ENCODE measurements around the gene SLC25A12. TPM values are rescaled to one million over a fixed set of nuclear protein-coding genes. Genes with fewer than 3 reads are reported as not detected.

SLC25A12 gene, protein sequence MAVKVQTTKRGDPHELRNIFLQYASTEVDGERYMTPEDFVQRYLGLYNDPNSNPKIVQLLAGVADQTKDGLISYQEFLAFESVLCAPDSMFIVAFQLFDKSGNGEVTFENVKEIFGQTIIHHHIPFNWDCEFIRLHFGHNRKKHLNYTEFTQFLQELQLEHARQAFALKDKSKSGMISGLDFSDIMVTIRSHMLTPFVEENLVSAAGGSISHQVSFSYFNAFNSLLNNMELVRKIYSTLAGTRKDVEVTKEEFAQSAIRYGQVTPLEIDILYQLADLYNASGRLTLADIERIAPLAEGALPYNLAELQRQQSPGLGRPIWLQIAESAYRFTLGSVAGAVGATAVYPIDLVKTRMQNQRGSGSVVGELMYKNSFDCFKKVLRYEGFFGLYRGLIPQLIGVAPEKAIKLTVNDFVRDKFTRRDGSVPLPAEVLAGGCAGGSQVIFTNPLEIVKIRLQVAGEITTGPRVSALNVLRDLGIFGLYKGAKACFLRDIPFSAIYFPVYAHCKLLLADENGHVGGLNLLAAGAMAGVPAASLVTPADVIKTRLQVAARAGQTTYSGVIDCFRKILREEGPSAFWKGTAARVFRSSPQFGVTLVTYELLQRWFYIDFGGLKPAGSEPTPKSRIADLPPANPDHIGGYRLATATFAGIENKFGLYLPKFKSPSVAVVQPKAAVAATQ
- 10 to 100 TPM; 15.1 to 17.0 TPM for total RNA-seq

DNA sequence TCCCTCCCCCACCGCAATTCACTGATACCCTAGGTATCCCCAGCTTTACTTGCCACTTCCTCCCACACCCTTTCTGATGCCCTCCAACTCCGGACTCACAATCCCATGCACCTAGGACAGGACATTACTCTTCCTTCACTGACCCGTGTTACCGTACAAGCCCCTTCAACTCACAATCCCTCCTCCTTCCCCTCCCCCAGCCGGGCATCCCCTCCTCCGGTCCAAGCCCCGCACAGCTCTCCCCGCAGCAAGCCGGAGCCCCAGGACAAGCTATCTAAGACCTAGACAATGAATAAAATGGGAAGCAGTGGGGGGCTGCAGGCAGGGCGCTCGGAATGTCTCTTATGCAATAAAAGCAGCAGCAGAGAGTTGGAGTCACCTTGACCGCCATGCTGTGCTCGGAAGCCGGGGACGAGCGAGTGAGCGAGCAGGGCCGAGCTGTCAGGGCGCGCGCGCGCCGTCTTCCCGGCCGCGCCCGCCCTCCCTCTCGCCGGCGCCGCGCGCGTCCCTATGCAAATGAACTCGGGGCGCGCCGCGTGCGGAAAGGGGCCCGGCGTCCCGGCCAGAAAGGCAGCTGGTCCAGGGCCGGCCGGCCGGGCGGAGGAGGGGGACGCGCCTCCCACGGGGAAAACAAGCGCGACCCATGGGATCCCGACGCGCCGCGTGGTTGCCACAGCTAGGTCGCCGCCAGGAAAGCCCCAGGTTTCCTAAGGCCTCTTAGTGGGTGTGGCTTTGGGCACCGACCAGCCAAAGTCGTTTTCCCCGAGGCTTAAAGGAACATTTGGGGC, at the start of gene SLC25A12:
Gene SLC25A12 (minus strand): TSS at position 421 of the 788 bp plus-strand sequence. CDS start 30 bp downstream, at position 391.
- Mint-ChIP-seq H3K36me3 (peaks cover 14% of the 10 kb centered on the region), H3K9me3 (no peaks in the 10 kb centered on the region), H3K27ac (peak within 1 kb of the TSS; percentile 91), H3K4me3 (peak within 1 kb of the TSS; percentile 96), H3K27me3 (peaks cover 3% of the 10 kb centered on the region), H3K4me1 (ENCODE audit: low read depth) (peaks cover 26% of the 10 kb centered on the region)
- intact Hi-C loops (cut with micrococcal nuclease) = loop anchor here (1.0 kb wide), 1 partner anchor 28 kb away; the partner anchor contains the start of gene HAT1
- ChIA-PET POLR2A (interaction anchor here (0.8 to 2.7 kb wide), 6 partner anchors 11 to 965 kb away, joined by 3 to 18 read pairs (median 4); partner anchors contain the start of genes GORASP2 and HAT1), CTCF (interaction anchor here (0.9 to 2.8 kb wide), 3 partner anchors 17 to 209 kb away, joined by 3 to 8 read pairs (median 3); partner anchors contain the start of genes DLX2 and HAT1)
- peak; percentile 83 for DNase-seq

DNA sequence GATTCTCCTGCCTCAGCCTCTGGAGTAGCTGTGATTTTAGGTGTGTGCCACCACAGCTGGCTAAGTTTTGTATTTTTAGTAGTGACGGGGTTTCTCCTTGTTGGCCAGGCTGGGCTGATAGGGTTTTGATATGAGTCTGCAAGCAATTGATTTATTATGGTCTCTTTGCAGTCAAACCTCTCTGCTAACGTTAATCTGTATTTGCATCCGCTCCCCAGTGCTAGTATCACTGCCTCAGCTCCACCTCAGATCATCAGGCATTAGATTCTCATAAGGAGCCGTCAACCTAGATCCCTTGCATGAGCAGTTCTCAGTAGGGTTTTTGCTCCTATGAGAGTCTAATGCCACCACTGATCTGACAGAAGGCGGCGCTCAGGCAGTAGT, 47.3 kb upstream of the SLC25A12 start:
- CTCF ChIA-PET = interaction anchor here (1.2 to 1.5 kb wide), 2 partner anchors 11 to 142 kb away, joined by 3 read pairs; no protein-coding TSS in a partner anchor
- no peaks in the 10 kb centered on the region for H3K9me3 Mint-ChIP-seq
- no peaks in the 10 kb centered on the region for H3K27me3 Mint-ChIP-seq
- intact Hi-C loops (cut with micrococcal nuclease) = no loop called here
- peaks cover 18% of the 10 kb centered on the region for H3K4me1 Mint-ChIP-seq (ENCODE audit: low read depth)
- H3K4me3 Mint-ChIP-seq = no peak overlapping the region
- peaks cover 18% of the 10 kb centered on the region for H3K36me3 Mint-ChIP-seq
- no peak overlapping the region for H3K27ac Mint-ChIP-seq
- DNase-seq = no peak
- POLR2A ChIA-PET = interaction anchor here (0.9 kb wide), 1 partner anchor 19 kb away, joined by 3 read pairs; the partner anchor contains the start of gene HAT1

DNA sequence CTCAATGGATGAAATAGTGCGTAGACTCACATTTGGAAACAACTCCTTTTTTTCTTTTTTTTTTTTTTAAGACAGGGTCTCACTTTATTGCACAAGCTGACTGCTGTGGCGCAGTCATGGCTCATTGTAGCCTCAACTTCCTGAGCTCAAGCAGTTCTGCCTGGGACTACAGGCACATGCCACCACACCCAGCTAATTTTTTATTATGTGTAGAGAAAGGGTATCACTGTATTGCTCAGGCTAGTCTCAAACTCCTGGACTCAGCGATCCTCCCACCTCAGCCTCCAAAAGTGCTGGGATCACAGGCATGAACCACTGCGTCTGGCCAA, 45.7 kb upstream of the SLC25A12 start:
- Mint-ChIP-seq H3K4me1 (ENCODE audit: low read depth) (peaks cover 24% of the 10 kb centered on the region), H3K4me3 (no peak overlapping the region), H3K27ac (no peak overlapping the region), H3K36me3 (peaks cover 20% of the 10 kb centered on the region), H3K9me3 (no peaks in the 10 kb centered on the region), H3K27me3 (no peaks in the 10 kb centered on the region)
- no peak for DNase-seq
- intact Hi-C loops (cut with micrococcal nuclease) = no loop called here
- ChIA-PET POLR2A (no interaction called here), CTCF (interaction anchor here (0.5 to 1.5 kb wide), 2 partner anchors 10 to 143 kb away, joined by 3 read pairs; no protein-coding TSS in a partner anchor)

DNA sequence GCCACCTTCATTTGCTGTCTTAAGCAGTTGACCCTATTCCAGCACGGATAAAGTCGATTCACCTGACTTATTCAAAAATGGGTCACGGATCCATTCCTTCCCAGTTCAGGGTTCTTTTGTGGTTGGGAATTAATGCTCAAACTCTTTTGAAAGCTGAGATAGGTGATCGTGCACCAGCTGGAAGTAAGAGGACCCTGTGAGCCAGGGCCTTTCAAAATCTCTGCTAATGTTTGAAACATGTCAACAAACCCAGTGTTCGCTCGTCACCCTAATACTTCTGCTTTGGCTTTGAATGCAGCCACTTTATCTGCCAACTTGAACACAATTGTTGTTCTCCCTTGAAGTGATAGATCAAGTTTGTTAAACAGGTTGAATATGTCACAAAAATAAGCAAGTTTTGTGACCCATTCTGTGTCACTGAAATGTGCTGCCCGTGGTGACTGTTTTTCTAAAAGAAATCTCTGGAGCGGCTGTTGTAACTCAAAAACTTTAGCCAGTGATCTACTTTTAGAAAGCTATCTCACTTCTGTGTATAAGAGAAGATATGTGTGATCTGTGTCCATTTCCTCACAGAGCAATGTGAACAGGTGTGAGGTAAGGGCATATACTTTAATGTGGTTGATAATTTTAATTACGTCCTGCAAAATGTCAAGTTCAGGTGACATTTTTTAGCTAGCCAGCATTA, 45.2 kb upstream of the SLC25A12 start:
- peaks cover 19% of the 10 kb centered on the region for H3K36me3 Mint-ChIP-seq
- no peak overlapping the region for H3K4me3 Mint-ChIP-seq
- no peaks in the 10 kb centered on the region for H3K27me3 Mint-ChIP-seq
- DNase-seq = no peak
- intact Hi-C loops (cut with micrococcal nuclease) = no loop called here
- POLR2A ChIA-PET = no interaction called here
- peaks cover 26% of the 10 kb centered on the region for H3K4me1 Mint-ChIP-seq (ENCODE audit: low read depth)
- H3K27ac Mint-ChIP-seq = no peak overlapping the region
- CTCF ChIA-PET = interaction anchor here (0.5 kb wide), 1 partner anchor 10 kb away, joined by 3 read pairs; no protein-coding TSS in a partner anchor
- no peaks in the 10 kb centered on the region for H3K9me3 Mint-ChIP-seq

DNA sequence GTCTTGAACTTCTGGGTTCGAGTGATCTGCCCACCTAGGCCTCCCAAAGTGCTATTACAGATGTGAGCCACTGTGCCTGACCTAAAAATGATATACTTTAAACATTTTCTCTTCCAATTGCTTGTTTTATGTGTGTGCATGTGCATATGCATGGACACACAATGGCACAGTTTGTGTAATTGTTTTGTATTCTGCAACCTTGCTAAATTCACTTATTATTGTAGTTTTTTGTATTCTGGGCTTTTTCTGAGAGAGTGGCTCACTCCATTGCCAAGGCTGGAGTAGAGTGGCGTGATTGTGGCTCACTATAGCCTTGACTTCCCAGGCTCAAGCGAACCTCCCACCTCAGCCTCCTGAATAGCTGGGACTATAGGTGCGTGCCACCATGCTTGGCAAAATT, 36.3 kb upstream of the SLC25A12 start:
- H3K27me3 Mint-ChIP-seq = no peaks in the 10 kb centered on the region
- H3K36me3 Mint-ChIP-seq = peaks cover 47% of the 10 kb centered on the region
- DNase-seq = no peak
- no peak overlapping the region for H3K4me3 Mint-ChIP-seq
- POLR2A ChIA-PET = no interaction called here
- peaks cover 48% of the 10 kb centered on the region for H3K4me1 Mint-ChIP-seq (ENCODE audit: low read depth)
- no peak overlapping the region for H3K27ac Mint-ChIP-seq
- intact Hi-C loops (cut with micrococcal nuclease) = no loop called here
- CTCF ChIA-PET = no interaction called here
- no peaks in the 10 kb centered on the region for H3K9me3 Mint-ChIP-seq

DNA sequence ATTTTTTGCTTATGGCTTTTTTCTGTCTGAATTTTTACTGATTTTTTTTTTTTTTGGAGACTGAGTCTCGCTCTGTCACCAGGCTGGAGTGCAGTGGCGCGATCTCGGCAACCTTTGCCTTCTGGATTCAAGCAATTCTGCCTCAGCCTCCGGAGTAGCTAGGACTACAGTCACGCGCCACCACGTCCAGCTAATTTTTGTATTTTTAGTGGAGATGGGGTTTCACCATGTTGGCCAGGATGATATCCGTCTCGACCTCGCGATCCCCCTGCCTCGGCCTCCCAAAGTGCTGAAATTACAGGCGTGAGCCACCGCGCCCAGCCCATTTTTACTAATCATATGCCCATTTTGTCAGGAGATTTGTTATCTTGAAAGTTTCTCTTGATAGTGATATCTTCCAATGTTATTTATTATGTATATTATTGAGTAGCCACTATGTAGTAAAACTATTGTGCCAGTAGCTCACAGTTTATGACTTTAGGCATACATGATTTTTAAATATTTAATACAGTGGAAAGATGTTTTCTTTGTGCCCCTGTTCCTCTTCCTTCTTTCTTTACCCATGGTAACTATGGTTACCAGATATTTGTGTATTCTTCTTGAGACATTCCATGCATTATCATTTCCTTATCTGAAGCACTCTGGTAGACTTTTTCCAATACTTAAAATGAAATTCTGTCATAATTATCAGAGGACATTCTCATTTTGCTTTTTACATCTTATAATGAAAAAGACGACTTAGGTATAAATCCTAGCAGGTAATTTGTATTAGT, 30.3 kb upstream of the SLC25A12 start:
- Mint-ChIP-seq H3K36me3 (peaks cover 23% of the 10 kb centered on the region), H3K4me3 (peak overlapping the region; percentile 97), H3K9me3 (no peaks in the 10 kb centered on the region), H3K27ac (no peak overlapping the region), H3K27me3 (no peaks in the 10 kb centered on the region), H3K4me1 (ENCODE audit: low read depth) (peaks cover 46% of the 10 kb centered on the region)
- intact Hi-C loops (cut with micrococcal nuclease) = loop anchor here (5.0 kb wide), 1 partner anchor 178 kb away; the partner anchor contains the start of gene DLX2
- DNase-seq = no peak
- ChIA-PET POLR2A (interaction anchor here (0.7 kb wide), 1 partner anchor 519 kb away, joined by 4 read pairs; no protein-coding TSS in a partner anchor), CTCF (interaction anchor here (1.8 kb wide), 1 partner anchor 182 kb away, joined by 3 read pairs; no protein-coding TSS in a partner anchor)

DNA sequence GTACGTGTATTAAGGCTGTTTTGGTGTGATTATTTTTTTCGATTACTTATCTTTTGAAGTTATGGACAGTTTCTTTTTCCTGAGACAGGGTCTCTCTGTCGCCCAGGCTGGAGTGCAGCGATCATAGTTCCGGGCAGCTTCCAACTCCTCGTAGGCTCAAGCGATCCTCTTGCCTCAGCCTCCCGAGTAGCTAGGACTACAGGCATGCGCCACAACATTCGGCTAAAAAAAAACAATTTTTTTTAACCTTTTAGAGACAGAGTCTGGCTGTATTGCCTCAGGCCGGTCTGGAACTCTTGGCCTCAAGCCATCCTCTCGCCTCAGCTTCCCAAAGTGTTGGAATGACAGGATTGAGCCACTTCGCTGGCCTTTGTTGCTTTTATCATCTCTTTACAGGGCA, 29.2 kb upstream of the SLC25A12 start:
- Mint-ChIP-seq H3K27me3 (no peaks in the 10 kb centered on the region), H3K4me1 (ENCODE audit: low read depth) (peaks cover 37% of the 10 kb centered on the region), H3K27ac (peak overlapping the region; percentile 98), H3K9me3 (no peaks in the 10 kb centered on the region), H3K36me3 (peaks cover 16% of the 10 kb centered on the region), H3K4me3 (peak overlapping the region; percentile 97)
- POLR2A ChIA-PET = interaction anchor here (1.0 to 1.7 kb wide), 6 partner anchors 18 to 994 kb away, joined by 3 to 4 read pairs (median 3); partner anchors contain the start of genes GORASP2 and SLC25A12
- intact Hi-C loops (cut with micrococcal nuclease) = loop anchor here (2.0 to 5.0 kb wide), 5 partner anchors 76 to 994 kb away; partner anchors contain the start of genes DLX2, DYNC1I2, GORASP2 and METAP1D
- CTCF ChIA-PET = interaction anchor here (1.3 to 1.8 kb wide), 3 partner anchors 30 to 204 kb away, joined by 3 to 8 read pairs (median 3); partner anchors contain the start of gene SLC25A12
- DNase-seq = no peak

DNA sequence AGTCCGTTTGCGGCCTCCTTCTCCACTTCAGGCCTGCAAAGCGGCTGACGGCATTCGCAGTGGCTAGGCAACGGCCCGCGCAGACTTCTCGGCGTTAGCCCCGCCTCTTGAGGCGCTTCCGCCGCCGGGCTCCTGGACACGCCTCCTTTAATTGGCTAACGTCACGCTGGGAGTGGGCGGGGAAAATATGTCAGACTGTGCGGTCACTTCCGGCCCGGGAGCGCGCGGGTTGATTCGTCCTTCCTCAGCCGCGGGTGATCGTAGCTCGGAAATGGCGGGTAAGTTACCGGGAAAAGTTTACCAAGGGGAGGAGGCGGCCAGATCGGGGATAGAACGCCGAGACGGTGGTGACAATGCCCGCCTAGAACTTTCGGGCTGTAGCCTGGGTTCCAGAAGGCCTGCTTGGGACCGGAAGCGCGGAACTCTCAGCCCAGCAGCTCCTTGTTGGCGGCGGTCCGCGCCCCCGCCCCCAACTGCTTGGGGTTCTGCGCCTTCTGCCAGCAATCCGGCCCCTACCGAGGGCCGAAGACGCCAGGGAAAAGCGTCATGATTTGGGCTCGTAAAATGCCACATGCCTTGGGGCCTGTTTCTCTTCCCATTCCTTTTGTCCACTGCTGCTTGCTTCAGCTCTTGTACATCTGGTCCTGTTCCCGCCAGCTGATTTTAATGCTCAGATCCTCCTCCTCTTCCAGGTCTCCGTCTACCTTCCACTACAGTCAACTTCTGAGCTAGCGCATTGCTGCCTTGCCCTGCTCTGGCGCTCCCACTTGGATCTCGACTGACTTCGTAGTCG, 28.4 kb upstream of the SLC25A12 start, which contains the start of gene HAT1:
Gene HAT1 (plus strand): TSS at position 232 of the 793 bp plus-strand sequence. CDS start 40 bp downstream, at position 272.
- Mint-ChIP-seq H3K9me3 (no peaks in the 10 kb centered on the region), H3K4me3 (peak within 1 kb of the TSS; percentile 97), H3K27ac (peak within 1 kb of the TSS; percentile 98), H3K4me1 (ENCODE audit: low read depth) (peaks cover 33% of the 10 kb centered on the region), H3K27me3 (no peaks in the 10 kb centered on the region), H3K36me3 (peaks cover 16% of the 10 kb centered on the region)
- ChIA-PET POLR2A (interaction anchor here (0.9 to 1.7 kb wide), 8 partner anchors 14 to 993 kb away, joined by 3 to 4 read pairs (median 3); partner anchors contain the start of genes DCAF17, GORASP2 and METTL8), CTCF (interaction anchor here (1.2 to 1.6 kb wide), 4 partner anchors 29 to 539 kb away, joined by 3 to 8 read pairs (median 3); partner anchors contain the start of gene SLC25A12)
- peak; percentile 99 for DNase-seq
- intact Hi-C loops (cut with micrococcal nuclease) = loop anchor here (1.0 to 5.0 kb wide), 6 partner anchors 28 to 994 kb away; partner anchors contain the start of genes DLX2, DYNC1I2, GORASP2 and METAP1D

DNA sequence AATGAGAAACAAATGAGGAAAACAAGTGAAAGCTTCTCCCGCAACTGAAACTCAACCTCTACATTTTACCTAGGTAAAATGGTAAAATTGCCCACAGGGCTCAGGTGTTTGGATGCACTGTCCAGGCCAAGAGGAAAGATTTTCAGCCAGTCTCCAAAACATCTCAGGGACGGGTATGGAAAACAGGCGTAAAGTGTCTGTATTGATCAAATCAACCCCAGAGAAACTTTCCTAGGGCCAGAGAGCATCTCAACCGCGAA, 27.9 kb upstream of the SLC25A12 start:
- H3K27me3 Mint-ChIP-seq = no peaks in the 10 kb centered on the region
- no peak for DNase-seq
- ChIA-PET CTCF (interaction anchor here (1.2 to 1.6 kb wide), 4 partner anchors 29 to 540 kb away, joined by 3 to 8 read pairs (median 3); partner anchors contain the start of gene SLC25A12), POLR2A (interaction anchor here (0.9 to 1.7 kb wide), 6 partner anchors 13 to 993 kb away, joined by 3 to 4 read pairs (median 3); partner anchors contain the start of genes DCAF17, GORASP2 and METTL8)
- H3K36me3 Mint-ChIP-seq = peaks cover 11% of the 10 kb centered on the region
- peak overlapping the region; percentile 98 for H3K27ac Mint-ChIP-seq
- peaks cover 29% of the 10 kb centered on the region for H3K4me1 Mint-ChIP-seq (ENCODE audit: low read depth)
- peak overlapping the region; percentile 97 for H3K4me3 Mint-ChIP-seq
- intact Hi-C loops (cut with micrococcal nuclease) = loop anchor here (1.0 to 5.0 kb wide), 6 partner anchors 28 to 993 kb away; partner anchors contain the start of genes DLX2, DYNC1I2, GORASP2 and METAP1D
- H3K9me3 Mint-ChIP-seq = no peaks in the 10 kb centered on the region
